Sciatic nerve (tissue), 2 donors: ENCODE measurements around the gene RHD. TPM values are rescaled to one million over a fixed set of nuclear protein-coding genes. Genes with fewer than 3 reads are reported as not detected.
"Not testable (repeated sequence)": the region's sequence is repeated elsewhere in the genome, so short reads cannot be mapped to it uniquely, and the experiment has no call there.

Experiments used
- ATAC-seq: fragments of 200-7000 bp; cut with Tn5 transposase; one replicate; pipeline ENCODE4 v1.9.1; 2020; ENCODE audit warnings: mild to moderate bottlenecking, moderate library complexity
- DNase-seq: peaks from one replicate; pipeline ENCODE4 v3.0.0-alpha.2; 2020; ENCODE audit warnings: low spot score
- intact Hi-C: fragments of 100-400 bp; cut with DNase I; formaldehyde crosslinking; loops from one replicate; pipeline ENCODE4 v1.14.2; 2022
- total RNA-seq: library from RNA; stranded (reverse); fragmentation: NEBNext Ultra II Directional; extraction: Animal tissue kit (Norgen Biotek cat#: 25700); gene quantifications from one replicate; pipeline ENCODE4 v1.2.1, GENCODE V29; 2021
- donor health status: DM: no; HTN: no; CAD: no.
- donor health status: DM: no; HTN: no; CAD: no.

The RHD gene
- total RNA-seq, 1 donor from 2014 or later: 0.27 TPM

DNA sequence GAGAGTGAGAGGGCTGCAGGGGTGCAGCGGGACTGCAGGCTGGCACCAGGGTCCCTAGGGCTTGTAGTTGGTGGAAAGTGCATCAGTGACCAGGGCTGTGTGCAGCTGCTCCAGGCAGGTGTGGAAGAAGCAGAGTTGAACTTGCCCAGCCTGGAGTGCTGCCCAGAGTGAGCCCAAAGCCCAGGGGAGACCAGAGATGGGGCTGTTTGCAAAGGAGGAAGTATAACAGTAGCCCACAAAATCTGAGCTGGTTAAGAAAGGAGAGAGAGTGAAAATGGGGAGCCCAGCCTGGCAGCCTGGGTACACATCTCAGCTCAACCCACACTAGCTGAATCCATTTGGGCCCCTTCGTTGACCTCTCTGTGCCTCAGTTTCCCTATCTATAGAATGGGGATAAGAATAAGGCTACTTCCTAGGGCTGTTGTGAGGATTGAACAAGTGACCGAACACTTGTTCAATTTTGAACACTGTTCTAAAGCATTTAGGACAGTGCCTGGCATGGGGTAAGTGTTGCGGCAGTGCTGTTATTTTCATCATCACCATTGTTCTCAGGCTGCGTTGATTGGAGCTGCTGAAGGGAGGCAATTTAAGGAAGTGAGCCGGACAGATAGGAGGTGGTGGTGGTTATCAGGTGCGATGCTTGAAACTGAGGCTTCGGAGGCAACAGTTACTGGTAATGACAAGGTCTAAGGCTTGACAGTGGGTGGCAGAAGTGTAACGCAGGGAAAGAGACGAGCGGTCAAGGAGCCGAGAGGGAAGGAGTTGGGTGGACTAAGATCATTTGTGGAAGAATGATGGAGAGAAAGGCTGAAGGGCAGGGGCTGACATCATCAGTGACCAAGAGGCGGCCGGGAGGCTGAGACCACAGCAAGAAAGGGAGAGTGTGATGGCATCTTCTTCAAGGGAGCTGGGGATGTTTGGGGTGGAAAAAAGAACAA lies 22.8 kb downstream of the RHD start:
- intact Hi-C loops, DNase-seq: not testable (repeated sequence)
- peak; percentile 75 for ATAC-seq

DNA sequence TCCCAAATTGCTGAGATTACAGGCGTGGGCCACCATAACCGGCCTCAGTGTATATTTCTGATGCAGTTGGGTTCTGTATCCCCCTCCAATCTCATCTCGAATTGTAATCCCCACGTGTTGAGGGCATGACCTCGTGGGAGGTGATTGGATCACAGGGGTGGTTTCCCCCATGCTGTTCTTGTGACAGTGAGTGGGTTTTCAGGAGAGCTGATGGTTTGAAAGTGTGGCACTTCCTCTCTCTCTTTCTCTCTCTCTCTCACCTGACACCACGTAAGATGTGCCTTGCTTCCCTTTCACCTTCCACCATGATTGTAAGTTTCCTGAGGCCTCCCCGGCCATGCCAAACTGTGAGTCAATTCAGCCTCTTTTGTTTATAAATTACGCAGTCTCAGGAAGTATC lies 24.2 kb downstream of the RHD start:
- DNase-seq, intact Hi-C loops, ATAC-seq: not testable (repeated sequence)

DNA sequence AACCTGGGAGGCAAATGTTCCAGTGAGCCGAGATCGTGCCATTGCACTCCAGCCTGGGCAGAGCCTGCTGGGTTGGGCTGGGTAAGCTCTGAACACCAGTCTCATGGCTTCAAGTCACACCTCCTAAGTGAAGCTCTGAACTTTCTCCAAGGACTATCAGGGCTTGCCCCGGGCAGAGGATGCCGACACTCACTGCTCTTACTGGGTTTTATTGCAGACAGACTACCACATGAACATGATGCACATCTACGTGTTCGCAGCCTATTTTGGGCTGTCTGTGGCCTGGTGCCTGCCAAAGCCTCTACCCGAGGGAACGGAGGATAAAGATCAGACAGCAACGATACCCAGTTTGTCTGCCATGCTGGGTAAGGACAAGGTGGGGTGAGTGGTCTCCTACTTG lies 28.4 kb downstream of the RHD start:
- ATAC-seq, intact Hi-C loops, DNase-seq: not testable (repeated sequence)

DNA sequence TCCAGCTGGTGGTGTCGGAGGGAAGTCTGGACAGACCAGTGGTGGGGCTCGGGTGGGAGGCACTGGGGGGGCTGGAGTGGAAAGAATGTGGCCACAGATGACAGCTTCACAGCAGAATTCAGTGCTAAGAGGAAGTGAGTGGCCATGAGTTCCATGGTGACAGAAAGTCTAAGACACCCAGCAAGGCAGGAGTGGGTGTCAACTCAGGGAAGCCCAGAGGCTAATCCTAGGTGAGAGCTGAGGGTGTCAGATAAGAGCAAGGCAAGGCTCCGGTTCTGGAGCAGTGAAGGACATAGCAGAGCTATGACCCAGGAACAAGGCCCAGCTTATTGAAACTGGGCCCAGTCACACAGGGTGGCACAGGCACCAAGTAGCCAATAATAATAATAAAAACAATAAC lies 30.0 kb downstream of the RHD start:
- DNase-seq, intact Hi-C loops, ATAC-seq: not testable (repeated sequence)

DNA sequence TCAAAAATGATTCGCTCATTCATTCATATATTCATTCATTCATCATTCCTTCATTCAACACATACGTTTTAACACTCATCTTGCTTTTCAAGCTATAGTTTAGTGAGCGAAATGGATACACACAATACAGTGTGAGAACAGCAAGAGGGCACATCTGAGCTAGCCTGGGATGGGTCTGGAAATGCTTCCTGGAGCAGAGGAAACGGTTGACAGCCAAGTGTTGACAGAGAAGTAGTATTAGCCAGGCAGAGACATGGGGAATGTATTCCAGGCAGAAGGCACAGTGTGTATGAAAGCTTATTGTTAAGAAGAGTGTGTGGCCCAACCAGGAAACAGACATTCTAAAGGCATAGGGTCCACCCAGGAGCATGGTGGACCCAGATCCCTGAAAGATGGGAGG lies 32.6 kb downstream of the RHD start:
- DNase-seq, intact Hi-C loops, ATAC-seq: not testable (repeated sequence)

DNA sequence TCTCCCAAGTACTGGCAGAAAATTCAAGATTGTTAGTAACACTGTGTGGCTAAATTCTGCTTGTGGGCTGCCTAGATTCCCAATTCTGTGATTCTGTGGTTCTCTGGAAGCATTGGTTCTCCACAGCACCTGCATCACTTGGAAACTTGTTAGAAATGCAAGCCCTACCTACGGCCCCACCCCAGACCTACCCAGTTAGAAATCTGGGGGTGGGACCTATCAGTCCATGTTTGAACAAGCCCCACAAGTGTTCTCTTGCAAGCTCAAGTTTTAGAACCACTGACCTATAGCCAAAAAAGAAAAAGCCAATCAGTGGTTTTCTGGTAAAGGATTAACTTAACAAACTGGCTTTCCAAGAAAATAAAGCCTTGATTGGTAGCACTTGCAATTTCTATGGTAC lies 35.9 kb downstream of the RHD start:
- DNase-seq, intact Hi-C loops, ATAC-seq: not testable (repeated sequence)

DNA sequence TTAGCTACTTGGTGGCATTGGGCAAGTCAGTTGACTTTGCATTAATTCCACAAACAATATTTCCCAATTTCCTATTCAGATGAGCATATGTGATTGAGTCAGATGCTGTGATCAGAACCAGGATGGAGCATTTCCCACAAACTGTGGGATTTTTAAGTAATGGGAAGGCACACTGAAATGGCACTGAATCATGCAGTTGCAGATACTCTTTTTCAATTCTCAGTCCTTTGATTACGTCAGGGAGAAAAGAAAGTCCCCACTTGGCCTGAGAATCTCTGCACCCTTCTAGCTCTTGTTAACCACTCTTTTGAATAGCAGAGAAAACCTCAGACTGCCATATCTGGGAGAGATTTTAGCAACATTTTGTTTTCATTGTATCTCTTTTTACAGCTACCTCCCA lies 36.8 kb downstream of the RHD start:
- ATAC-seq: peak; percentile 71
- intact Hi-C loops, DNase-seq: not testable (repeated sequence)

DNA sequence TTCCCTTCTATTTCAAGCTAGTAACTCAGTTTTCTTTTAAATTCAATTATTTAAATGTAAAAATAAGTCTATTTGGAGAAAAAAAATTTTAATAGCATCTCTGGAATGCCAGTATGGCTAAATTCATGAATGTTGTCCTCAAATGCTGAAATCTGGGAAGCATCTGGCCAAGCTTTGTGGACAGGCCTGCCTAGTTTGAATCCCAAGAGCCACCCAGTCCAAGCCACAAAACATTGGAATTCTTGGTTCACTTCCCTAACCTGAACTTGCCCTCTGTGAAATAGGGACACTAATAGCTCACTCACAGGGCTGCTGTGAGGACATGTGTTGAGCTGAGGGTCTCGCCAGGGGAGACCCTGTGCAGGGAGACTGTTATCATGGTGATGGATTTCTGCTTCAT lies 37.2 kb downstream of the RHD start:
- peak; percentile 77 for ATAC-seq

DNA sequence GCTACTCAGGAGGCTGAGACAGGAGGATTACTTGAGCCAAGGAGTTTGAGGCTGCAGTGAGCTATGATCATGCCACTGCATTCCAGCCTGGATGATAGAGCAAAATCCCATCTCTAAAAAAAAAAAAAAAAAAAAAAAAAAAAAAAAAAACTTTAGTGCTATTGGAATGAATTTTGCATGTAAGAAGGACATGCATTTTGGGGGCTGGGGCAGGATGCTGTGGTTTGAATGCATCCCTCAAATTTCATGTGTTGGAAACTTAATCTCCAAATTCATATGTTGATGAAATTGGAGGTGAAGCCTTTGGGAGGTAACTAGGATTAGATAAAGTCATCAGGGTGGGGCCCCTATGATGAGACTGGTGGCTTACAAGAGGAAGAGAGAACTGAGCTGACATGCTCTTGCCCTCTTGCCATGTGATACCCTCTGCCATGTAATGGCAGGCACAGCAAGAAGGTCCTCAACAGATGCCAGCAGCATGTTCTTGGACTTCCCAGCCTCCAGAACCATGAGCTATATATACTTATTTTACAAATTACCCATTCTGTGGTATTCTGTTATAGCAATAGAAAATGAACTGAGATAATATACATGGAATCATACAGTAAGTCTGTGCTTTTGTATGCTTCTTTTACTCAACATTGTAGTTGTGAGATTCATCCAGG lies 40.6 kb downstream of the RHD start:
- DNase-seq, intact Hi-C loops, ATAC-seq: not testable (repeated sequence)

More for the DNA sequence above, 37.2 kb downstream of the RHD start:
- DNase-seq, intact Hi-C loops: not testable (repeated sequence)

DNA sequence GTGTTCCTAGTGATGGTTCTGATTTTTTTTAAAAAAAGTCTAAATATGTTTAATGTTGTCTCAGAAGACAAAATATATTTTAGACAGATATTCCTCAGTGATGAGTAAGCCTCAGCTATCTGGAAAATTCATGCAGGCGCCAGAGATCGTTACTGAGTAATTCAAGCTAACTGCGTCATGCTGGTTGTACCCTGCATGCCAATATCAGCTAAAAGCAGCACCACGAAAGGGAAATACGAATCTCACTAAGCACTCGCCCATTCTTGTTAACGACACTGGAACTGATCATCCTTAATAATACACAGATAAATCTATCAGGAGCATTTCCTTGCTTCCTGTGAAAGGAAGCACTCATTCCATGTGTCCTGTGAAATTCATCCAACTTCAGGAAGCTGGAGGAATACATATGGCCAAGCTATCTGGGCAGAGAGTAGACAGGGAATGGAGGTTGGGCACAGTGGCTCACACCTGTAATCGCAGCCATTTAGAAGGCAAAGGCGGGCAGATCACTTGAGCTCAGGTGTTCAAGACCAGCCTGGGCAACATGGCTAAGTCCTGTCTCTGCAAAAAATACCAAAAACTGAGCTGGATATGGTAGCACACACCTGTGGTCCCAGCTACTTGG lies 48.1 kb downstream of the RHD start:
- DNase-seq, intact Hi-C loops: not testable (repeated sequence)
- ATAC-seq: peak; percentile 74

DNA sequence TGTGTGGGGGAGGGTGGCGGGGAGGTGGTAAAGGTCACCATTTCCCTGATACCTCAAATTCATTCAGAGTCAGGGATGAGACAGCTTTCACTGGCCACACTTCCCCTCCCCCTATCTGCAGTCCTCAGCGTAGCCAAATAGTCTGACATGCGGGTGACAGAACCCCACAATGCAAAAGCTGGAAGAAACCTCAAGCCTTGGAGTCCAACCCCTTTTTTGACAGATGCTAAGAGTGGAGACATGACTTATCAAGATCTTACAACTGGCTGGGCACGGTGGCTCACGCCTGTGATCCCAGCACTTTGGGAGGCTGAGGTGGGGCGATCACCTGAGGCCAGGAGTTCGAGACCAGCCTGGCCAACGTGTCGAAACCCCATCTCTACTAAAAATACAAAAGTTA lies 49.8 kb downstream of the RHD start:
- intact Hi-C loops, ATAC-seq, DNase-seq: not testable (repeated sequence)

DNA sequence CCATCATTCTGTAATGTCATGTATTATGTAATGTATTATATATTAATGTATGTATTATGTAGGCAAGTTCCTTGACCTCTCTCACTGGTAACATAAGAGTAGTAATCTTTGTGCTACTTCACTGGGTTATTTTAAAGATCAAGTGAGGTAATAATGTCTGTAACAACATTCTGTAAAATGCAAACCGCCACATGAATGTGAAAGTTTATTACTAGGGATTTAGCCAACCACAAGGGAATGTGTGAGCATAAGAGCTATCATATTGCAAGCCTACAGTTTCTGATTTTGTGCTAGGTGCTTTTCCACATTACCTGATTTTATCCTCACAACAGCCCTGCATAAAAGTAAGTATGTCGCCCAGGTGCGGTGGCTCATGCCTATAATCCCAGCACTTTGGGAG lies 52.1 kb downstream of the RHD start:
- ATAC-seq, DNase-seq, intact Hi-C loops: not testable (repeated sequence)

DNA sequence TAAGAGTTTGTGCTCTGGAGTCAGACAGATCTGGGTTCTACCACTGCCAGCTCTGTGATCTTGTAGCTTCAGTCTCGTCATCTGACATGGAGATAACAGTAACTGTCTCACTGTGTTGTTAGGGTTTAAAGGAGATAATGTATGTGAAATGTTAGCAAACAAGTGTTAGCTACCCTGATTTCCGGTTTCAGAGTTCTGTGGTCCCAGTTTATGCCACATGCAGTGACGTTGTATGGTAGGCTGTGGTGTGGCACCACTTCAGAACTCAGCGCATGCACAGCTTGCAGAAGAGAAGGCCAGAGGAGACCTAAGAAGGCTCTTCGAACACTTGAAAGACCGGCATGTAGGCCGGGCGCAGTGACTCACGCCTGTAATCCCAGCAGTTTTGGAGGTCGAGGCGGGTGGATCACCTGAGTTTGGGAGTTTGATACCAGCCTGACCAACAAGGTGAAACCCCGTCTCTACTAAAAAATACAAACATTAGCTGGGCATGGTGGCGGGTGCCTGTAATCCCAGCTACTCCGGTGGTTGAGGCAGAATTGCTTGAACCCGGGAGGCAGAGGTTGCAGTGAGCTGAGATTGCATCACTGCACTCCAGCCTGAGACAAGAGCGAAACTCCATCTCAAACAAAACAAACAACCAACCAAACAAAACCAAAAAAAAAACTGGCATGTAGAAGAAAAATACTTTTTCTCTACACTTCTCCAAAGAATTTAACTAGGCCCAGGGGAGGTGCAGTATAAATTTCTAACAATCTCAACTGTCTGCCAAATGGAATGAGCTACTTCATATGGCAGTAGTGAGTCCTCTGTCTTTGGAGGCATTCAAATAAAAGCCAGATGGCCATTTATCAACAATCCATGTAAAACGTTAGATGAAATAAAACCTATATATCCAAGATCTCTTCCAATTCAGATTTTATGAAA lies 55.8 kb downstream of the RHD start:
- DNase-seq, intact Hi-C loops: not testable (repeated sequence)
- peak; percentile 65 for ATAC-seq

DNA sequence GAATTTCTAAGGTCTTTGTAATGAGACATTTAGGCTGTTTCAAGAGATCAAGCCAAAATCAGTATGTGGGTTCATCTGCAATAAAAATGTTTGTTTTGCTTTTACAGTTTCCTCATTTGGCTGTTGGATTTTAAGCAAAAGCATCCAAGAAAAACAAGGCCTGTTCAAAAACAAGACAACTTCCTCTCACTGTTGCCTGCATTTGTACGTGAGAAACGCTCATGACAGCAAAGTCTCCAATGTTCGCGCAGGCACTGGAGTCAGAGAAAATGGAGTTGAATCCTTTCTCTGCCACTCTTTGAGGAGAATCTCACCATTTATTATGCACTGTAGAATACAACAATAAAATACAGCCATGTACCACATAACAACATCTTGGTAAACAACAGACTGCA lies 56.5 kb downstream of the RHD start:
- DNase-seq, intact Hi-C loops: not testable (repeated sequence)
- ATAC-seq: peak; percentile 65

DNA sequence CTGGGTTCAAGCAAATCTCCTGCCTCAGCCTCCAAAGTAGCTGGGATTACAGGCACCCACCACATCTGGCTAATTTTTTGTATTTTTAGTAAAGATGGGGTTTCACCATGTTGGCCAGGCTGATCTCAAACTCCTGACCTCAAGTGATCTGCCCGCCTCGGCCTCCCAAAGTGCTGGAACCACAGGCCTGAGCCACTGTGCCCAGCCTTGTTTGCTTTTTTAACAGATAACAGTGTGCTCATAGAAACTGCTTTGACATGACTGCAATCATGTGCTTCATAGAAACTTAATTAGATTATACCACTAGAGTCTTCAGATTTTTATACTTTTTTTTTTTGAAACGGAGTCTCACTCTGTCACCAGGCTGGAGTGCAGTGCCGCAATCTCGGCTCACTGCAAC lies 57.0 kb downstream of the RHD start:
- ATAC-seq: peak; percentile 45
- DNase-seq, intact Hi-C loops: not testable (repeated sequence)

DNA sequence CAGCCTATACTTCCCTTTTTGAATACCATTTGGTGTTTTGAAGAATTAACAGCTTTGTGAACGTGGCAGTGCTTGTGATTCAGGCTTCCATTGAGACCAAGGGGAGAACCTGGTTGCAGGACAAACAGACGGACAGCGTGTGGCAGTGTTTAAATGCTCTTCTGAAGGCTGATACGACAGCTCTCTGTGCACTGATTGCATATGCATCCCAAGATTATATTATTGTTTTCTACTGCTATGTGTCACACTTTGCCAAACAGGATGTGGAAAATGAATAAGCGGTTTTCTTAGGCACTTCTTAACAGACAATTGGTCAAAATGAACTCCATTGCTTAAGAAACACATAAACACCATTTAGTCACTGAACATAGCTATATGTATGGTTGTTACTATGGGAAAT lies 57.6 kb downstream of the RHD start:
- intact Hi-C loops, DNase-seq, ATAC-seq: not testable (repeated sequence)

DNA sequence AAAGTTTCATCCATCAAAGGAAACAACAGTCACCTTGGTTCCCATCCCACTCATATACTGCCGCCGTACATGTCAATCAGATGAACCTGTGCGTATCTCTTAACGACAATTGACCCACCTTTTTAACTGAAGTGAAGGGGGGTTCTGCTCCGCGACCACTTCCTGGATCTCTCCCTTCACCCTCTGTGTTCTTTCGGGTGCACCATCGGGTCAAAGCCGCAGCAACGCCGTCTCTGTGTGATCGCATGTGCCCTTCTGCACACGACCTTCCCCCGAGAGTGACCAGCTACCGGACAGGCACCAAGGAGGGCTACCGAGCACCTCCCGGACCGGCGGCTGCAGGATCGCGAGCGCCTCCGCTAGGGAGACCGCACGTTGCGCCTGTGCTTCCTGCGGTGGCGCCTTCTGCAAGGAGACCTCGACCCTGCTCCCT lies 64.6 kb downstream of the RHD start:
- intact Hi-C loops, DNase-seq: not testable (repeated sequence)
- ATAC-seq: peak; percentile 77

DNA sequence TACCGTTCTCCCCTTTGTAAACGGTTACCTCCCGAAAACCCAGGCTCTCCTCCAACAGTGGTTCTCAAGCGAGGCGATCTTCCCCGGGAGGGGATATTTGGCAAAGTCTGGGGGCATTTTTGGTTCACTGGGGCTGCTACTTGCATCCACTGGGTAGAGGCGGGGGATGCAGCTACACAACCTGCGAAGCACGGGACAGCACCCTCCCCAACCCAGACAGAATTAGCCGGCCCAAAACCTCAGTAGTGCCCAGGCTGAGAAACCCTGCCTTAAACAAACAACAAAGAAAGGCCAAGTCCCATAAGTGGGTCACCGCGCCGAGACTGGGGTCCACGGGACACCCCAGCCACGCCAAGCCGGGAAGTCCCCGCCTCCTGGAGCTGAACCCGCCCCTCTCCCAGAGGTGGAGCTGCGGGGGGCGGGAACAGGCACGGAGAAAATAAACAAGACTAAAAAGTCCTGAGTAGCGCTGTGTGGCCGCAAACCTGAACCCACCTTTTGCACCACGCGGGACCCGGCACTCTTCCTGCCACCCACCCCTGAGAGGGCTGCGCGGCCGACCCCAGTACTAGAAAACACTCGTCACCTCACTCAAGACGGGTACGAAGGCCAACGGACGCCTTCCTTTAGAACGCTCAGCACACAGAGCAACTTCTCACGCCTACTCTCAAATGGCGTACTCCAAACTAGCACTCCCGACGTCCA lies 65.3 kb downstream of the RHD start:
- ATAC-seq: peak; percentile 91
- intact Hi-C loops, DNase-seq: not testable (repeated sequence)
